ENCODE results near the gene DUSP5.

The DUSP5 gene

DNA sequence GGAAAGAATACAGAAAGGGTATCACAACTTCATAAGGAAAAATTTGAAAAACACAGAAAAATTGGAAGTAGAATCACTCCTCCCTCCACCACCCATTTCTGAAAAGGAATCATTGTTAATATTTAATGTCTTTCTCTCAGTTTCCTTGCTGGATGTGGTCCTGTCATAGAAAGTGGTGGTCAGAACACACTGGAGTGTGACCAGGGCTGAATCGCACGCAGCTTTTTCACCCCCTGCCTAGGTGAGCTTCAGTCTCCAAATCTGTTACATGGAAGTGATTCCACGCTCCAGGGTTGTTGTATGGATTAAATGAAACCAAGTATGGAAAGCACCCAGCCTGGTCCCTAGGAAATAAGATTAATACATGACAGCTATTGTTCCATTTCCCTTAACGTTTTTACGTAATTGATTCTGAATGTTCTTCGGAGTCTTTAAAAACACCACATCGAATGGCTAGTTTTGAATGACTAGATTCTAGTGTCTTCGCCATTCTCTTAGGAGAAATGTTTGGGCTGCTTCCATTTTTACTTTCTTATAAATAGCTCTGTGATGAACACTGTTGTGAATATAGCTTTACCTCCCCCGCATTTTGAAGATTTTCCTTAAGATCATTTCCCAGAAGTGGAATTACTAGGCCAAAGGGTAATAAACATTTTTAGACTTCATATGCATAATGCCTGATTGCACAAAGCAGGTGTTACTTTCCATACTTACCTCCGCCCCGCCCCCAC lies 10.9 kb upstream of the DUSP5 start:
- H3K4me1 Mint-ChIP-seq: no peaks in the 10 kb centered on the region
- no peak overlapping the region for H3K4me3 Mint-ChIP-seq
- H3K27ac Mint-ChIP-seq (ENCODE audit: low read depth): no peak overlapping the region
- peaks cover 2% of the 10 kb centered on the region for H3K27me3 Mint-ChIP-seq
- DNase-seq (ENCODE audit: low spot score in 2 of 2) (no peak), ATAC-seq (replicated peaks; ENCODE audit: extremely low read depth, poor library complexity, severe bottlenecking) (no peak)
- no peaks in the 10 kb centered on the region for H3K36me3 Mint-ChIP-seq (ENCODE audit: insufficient read depth)
- no peaks in the 10 kb centered on the region for H3K9me3 Mint-ChIP-seq

DNA sequence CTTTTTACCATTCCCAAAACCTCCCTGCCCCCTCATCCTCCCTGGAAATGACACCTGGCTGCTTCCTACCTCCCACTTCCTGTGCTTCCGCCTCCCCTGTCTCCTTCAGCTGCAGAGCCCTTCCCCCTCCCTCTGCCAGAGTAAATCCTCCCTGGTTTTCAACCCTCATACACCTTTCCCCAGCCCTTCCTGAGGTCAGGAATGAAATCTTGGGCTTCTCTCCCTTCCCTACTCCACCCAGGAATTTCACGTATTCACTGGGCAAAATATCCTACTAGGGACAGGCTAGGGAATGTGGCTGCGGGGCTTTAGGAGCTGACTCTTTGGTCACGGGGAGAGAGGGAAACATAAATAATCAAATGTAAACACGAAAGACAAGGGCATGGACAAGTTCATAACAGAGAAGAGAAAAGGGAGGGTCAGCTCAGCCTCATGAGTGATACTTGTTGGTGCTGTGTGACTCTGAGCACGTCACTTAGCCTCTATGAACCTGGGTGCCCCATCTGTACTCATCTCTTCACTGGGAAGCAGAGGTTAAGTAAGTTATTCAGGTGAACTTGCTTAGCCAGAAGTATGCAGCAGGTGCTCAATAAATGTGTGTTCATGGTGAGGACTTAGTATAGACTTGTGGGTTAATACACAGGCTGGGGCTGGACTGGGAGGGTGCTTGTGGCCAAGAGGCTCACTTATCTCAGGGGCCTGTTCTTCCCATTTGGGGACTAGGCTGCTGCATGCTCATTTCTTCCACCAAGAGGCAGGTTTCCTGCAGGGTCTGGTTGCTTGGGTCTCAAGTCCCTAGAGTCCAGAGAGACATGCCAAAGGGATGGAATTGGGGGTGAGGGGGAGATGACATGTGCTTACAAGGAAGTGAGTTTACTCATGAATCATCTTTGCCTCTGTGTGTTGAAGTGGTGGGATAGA lies 10.0 kb upstream of the DUSP5 start:
- no peaks in the 10 kb centered on the region for H3K36me3 Mint-ChIP-seq (ENCODE audit: insufficient read depth)
- no peak overlapping the region for H3K27ac Mint-ChIP-seq (ENCODE audit: low read depth)
- ATAC-seq (replicated peaks; ENCODE audit: extremely low read depth, poor library complexity, severe bottlenecking) (no peak), DNase-seq (ENCODE audit: low spot score in 2 of 2) (no peak)
- H3K4me3 Mint-ChIP-seq: no peak overlapping the region
- no peaks in the 10 kb centered on the region for H3K9me3 Mint-ChIP-seq
- H3K4me1 Mint-ChIP-seq: no peaks in the 10 kb centered on the region
- H3K27me3 Mint-ChIP-seq: no peaks in the 10 kb centered on the region

GRCh38 chr10:110488332-110488681 lies 9.4 kb upstream of the DUSP5 start:
- Mint-ChIP-seq H3K4me3 (no peak overlapping the region), H3K9me3 (no peaks in the 10 kb centered on the region), H3K36me3 (ENCODE audit: insufficient read depth) (no peaks in the 10 kb centered on the region), H3K27ac (ENCODE audit: low read depth) (no peak overlapping the region), H3K4me1 (no peaks in the 10 kb centered on the region), H3K27me3 (no peaks in the 10 kb centered on the region)
- no peak for ATAC-seq (replicated peaks; ENCODE audit: extremely low read depth, poor library complexity, severe bottlenecking)
- DNase-seq (ENCODE audit: low spot score in 2 of 2): no peak

DNA sequence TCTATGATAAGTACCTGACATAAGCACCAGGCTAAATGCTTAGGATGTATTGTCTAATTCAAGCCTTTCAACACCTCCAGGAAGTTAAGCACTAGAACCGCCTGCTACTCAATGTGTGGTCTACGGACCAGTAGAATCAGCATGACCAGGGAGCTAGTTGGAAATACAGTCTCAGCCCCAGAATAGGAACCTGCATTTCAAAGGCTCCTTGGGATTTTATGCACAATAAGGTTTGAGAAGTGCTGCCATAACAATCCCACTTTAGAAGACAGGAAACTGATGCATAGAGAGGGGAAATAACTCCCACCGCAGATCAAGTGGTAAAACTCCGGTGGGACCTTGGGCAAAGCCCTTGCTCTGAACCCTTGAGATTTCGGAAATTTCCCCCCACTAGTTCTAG lies 8.8 kb upstream of the DUSP5 start:
- no peak overlapping the region for H3K27ac Mint-ChIP-seq (ENCODE audit: low read depth)
- DNase-seq (ENCODE audit: low spot score in 2 of 2) (no peak), ATAC-seq (replicated peaks; ENCODE audit: extremely low read depth, poor library complexity, severe bottlenecking) (no peak)

GRCh38 chr10:110490640-110491039 lies 7.1 kb upstream of the DUSP5 start:
- H3K27me3 Mint-ChIP-seq: no peaks in the 10 kb centered on the region
- DNase-seq (ENCODE audit: low spot score in 2 of 2) (no peak), ATAC-seq (replicated peaks; ENCODE audit: extremely low read depth, poor library complexity, severe bottlenecking) (no peak)
- no peaks in the 10 kb centered on the region for H3K36me3 Mint-ChIP-seq (ENCODE audit: insufficient read depth)
- no peak overlapping the region for H3K4me3 Mint-ChIP-seq
- H3K27ac Mint-ChIP-seq (ENCODE audit: low read depth): no peak overlapping the region
- no peaks in the 10 kb centered on the region for H3K9me3 Mint-ChIP-seq
- peaks cover 2% of the 10 kb centered on the region for H3K4me1 Mint-ChIP-seq

More for the DNA sequence above, 8.8 kb upstream of the DUSP5 start:
- no peaks in the 10 kb centered on the region for H3K36me3 Mint-ChIP-seq (ENCODE audit: insufficient read depth)
- H3K27me3 Mint-ChIP-seq: no peaks in the 10 kb centered on the region
- H3K4me1 Mint-ChIP-seq: no peaks in the 10 kb centered on the region
- no peak overlapping the region for H3K4me3 Mint-ChIP-seq
- H3K9me3 Mint-ChIP-seq: no peaks in the 10 kb centered on the region

DNA sequence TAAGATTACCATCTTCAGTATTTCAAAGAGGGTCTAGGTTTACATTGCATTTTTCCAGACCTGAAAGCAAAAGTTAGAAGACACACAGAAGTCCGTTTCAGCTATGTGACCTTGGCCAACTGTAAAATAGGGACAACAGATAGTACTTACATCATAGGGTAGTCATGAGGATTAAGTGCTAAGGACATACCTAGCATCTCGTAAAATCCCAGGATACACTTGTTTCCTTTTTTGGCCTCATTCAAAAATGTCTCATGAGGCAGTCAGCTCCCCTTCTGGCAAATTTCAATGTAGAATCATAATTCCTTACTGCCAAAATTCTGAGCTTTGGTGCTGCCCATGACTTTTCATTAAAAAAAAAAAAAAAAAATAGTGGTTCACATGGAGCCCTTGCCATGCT lies 6.4 kb upstream of the DUSP5 start:
- Mint-ChIP-seq H3K4me1 (peaks cover 9% of the 10 kb centered on the region), H3K27me3 (no peaks in the 10 kb centered on the region), H3K9me3 (no peaks in the 10 kb centered on the region), H3K36me3 (ENCODE audit: insufficient read depth) (no peaks in the 10 kb centered on the region), H3K4me3 (no peak overlapping the region), H3K27ac (ENCODE audit: low read depth) (no peak overlapping the region)
- no peak for ATAC-seq (replicated peaks; ENCODE audit: extremely low read depth, poor library complexity, severe bottlenecking)
- DNase-seq (ENCODE audit: low spot score in 2 of 2): no peak

DNA sequence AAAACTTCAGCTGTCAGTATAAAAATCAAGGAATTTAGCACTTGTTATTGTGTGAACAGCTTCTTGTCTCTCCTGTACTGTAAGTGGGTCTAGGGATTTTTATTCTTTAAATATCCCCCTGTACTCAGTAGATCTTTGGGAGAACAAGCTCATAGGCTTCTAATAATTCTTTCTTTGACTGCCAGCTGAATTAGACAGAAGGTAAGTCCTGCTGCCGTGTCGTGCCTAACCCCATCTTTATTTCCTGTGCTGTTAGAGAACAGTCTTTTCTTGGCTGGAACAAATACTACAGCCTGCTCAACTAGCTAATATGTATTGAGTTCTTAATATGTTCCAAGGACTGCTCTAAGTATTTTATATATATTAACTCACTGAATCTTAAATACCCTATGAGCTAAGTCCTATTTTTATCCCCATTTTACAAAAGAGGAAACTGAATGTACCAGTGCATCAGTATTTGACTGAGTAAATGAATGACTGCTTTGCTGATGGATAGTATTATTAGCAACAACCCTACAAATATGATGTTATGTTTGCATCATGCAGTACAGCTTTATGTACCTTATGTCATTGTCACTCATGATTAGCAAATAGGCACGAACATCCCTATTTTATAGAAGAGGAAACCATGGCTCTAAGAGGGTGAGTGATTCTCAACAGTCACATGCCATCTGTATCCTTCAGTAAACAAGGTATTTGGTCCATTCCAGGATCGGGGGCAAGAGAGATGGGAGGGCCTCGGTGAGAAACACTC lies 5.5 kb upstream of the DUSP5 start:
- H3K27me3 Mint-ChIP-seq: no peaks in the 10 kb centered on the region
- DNase-seq (ENCODE audit: low spot score in 2 of 2): no peak
- no peak overlapping the region for H3K27ac Mint-ChIP-seq (ENCODE audit: low read depth)
- no peak overlapping the region for H3K4me3 Mint-ChIP-seq
- H3K9me3 Mint-ChIP-seq: no peaks in the 10 kb centered on the region
- no peak for ATAC-seq (replicated peaks; ENCODE audit: extremely low read depth, poor library complexity, severe bottlenecking)
- peaks cover 5% of the 10 kb centered on the region for H3K36me3 Mint-ChIP-seq (ENCODE audit: insufficient read depth)
- H3K4me1 Mint-ChIP-seq: peaks cover 18% of the 10 kb centered on the region

GRCh38 chr10:110493832-110494426 lies 3.8 kb upstream of the DUSP5 start:
- H3K27ac Mint-ChIP-seq (ENCODE audit: low read depth): no peak overlapping the region
- no peaks in the 10 kb centered on the region for H3K9me3 Mint-ChIP-seq
- ATAC-seq (replicated peaks; ENCODE audit: extremely low read depth, poor library complexity, severe bottlenecking) (no peak), DNase-seq (ENCODE audit: low spot score in 2 of 2) (no peak)
- H3K4me3 Mint-ChIP-seq: no peak overlapping the region
- H3K36me3 Mint-ChIP-seq (ENCODE audit: insufficient read depth): peaks cover 9% of the 10 kb centered on the region
- peaks cover 23% of the 10 kb centered on the region for H3K4me1 Mint-ChIP-seq
- no peaks in the 10 kb centered on the region for H3K27me3 Mint-ChIP-seq

DNA sequence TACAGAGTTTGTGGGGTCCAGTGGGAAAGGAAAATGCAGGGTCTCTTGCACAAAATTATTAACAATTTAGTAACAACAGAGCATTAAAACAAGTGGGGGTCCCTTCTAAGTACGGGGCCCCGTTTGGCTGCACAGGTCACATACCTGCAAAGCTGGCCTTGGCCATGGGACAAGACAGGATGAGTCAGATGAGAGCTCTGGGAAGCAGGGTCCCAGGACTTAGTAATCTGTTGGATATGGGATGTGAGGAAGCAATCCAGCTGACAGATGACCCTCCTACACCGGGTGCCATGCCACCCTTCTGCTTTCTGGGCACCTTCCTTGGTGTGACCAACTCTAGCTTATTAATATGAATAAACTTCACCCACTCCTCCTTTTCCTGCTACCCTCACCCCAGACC lies 3.2 kb upstream of the DUSP5 start:
- no peaks in the 10 kb centered on the region for H3K27me3 Mint-ChIP-seq
- no peak for DNase-seq (ENCODE audit: low spot score in 2 of 2)
- H3K4me1 Mint-ChIP-seq: peaks cover 29% of the 10 kb centered on the region
- no peak overlapping the region for H3K4me3 Mint-ChIP-seq
- no peak for ATAC-seq (replicated peaks; ENCODE audit: extremely low read depth, poor library complexity, severe bottlenecking)
- peaks cover 12% of the 10 kb centered on the region for H3K36me3 Mint-ChIP-seq (ENCODE audit: insufficient read depth)
- no peaks in the 10 kb centered on the region for H3K9me3 Mint-ChIP-seq
- no peak overlapping the region for H3K27ac Mint-ChIP-seq (ENCODE audit: low read depth)

GRCh38 chr10:110495731-110496552 lies 1.8 kb upstream of the DUSP5 start:
- peaks cover 43% of the 10 kb centered on the region for H3K4me1 Mint-ChIP-seq
- DNase-seq (ENCODE audit: low spot score in 2 of 2) (no peak), ATAC-seq (replicated peaks; ENCODE audit: extremely low read depth, poor library complexity, severe bottlenecking) (no peak)
- H3K4me3 Mint-ChIP-seq: peak overlapping the region; percentile 94
- peaks cover 13% of the 10 kb centered on the region for H3K36me3 Mint-ChIP-seq (ENCODE audit: insufficient read depth)
- peak overlapping the region; percentile 98 for H3K27ac Mint-ChIP-seq (ENCODE audit: low read depth)
- no peaks in the 10 kb centered on the region for H3K27me3 Mint-ChIP-seq
- no peaks in the 10 kb centered on the region for H3K9me3 Mint-ChIP-seq

DNA sequence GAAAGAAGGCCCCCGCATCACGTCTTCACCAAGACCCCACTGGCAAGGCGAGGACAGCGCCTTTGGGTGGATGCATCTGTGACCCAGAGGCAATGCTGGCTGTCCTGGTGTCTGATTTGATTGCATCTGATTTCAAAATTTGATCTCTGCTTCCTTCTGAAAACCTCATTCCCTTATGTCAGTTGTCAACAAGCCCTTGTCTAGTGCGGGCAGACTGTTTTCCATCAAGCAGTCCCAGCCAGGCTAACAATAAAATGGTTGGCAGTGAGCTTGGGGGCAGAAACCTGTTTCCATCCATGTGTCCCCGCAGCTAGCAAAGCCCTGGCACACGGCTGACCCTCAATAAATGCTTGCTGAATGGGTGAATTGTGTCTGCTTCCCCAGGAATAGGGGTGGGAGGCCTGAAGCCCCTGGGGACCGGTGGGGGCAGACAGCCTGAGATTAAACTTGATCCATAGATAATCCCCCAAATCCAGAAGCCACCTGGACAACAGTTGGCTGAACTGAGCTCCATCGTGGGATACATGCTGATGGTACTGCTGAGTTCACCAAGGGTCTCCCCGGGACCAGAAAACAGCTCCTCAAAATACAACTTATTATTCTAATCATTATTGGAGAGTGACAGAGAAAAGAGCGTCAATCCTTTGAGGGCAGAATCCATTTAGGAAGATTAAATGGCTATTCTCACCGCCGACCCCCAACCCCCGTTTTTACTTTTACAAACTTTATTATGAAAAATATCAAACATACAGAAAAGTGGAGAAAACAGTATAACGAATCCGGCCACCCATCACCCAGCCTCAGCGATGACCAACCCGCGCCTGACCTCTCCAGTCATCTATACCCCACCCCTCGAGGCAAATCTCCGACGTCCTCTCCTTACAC lies 912 bp upstream of the DUSP5 start:
- no peaks in the 10 kb centered on the region for H3K9me3 Mint-ChIP-seq
- no peak for ATAC-seq (replicated peaks; ENCODE audit: extremely low read depth, poor library complexity, severe bottlenecking)
- H3K27me3 Mint-ChIP-seq: no peaks in the 10 kb centered on the region
- peak overlapping the region; percentile 98 for H3K27ac Mint-ChIP-seq (ENCODE audit: low read depth)
- H3K4me1 Mint-ChIP-seq: peaks cover 52% of the 10 kb centered on the region
- H3K4me3 Mint-ChIP-seq: peak overlapping the region; percentile 94
- DNase-seq (ENCODE audit: low spot score in 2 of 2): no peak
- H3K36me3 Mint-ChIP-seq (ENCODE audit: insufficient read depth): peaks cover 13% of the 10 kb centered on the region
